ENCODE results near the gene ALDH1A1.

The ALDH1A1 gene

DNA sequence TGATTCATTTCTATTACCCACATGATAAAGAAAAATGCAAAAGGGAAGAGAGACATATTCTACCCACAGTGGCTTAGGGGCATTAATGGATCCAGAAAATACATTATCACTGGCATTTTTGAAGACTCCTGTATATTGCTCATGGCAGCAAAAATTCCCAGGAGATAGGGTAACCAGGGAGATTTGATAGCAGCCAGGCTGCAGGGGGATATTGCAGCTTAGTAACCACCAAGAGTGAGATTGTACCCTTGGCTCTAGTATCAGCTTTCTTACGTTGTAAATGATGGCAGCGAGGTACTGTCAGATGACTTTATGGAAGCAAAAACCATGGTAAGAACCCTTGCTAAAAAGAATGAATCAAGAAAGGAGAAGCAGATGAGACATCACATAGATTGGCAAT is 19.8 kb upstream of the ALDH1A1 start:
- CTCF ChIA-PET = interaction anchor here (0.9 kb wide), 1 partner anchor 207 kb away, joined by 3 read pairs; no protein-coding TSS in a partner anchor
- Histone ChIP-seq H3K4me1 (ENCODE audit: control insufficient read depth, insufficient read depth, low read length) (no peaks in the 10 kb centered on the region), H3K36me3 (ENCODE audit: control insufficient read depth in 2 of 2, insufficient read depth in 1 of 2, low read length in 2 of 2) (no peaks in the 10 kb centered on the region), H3K4me3 (ENCODE audit: low read depth, low read length) (no peak overlapping the region), H3K9me3 (ENCODE audit: control insufficient read depth, insufficient read depth, low read depth, low read length) (no peaks in the 10 kb centered on the region), H3K27ac (ENCODE audit: extremely low read depth, low read depth, low read length) (no peak overlapping the region)
- no peak for TF ChIP-seq ZNF561 (tag by site-specific recombination; IDR thresholded peaks at IDR 0.05; ENCODE audit: borderline replicate concordance)
- TF ChIP-seq GFI1B (tag by site-specific recombination; IDR thresholded peaks at IDR 0.05) = no peak
- TF ChIP-seq, protein P1, sequence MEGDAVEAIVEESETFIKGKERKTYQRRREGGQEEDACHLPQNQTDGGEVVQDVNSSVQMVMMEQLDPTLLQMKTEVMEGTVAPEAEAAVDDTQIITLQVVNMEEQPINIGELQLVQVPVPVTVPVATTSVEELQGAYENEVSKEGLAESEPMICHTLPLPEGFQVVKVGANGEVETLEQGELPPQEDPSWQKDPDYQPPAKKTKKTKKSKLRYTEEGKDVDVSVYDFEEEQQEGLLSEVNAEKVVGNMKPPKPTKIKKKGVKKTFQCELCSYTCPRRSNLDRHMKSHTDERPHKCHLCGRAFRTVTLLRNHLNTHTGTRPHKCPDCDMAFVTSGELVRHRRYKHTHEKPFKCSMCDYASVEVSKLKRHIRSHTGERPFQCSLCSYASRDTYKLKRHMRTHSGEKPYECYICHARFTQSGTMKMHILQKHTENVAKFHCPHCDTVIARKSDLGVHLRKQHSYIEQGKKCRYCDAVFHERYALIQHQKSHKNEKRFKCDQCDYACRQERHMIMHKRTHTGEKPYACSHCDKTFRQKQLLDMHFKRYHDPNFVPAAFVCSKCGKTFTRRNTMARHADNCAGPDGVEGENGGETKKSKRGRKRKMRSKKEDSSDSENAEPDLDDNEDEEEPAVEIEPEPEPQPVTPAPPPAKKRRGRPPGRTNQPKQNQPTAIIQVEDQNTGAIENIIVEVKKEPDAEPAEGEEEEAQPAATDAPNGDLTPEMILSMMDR (tag by site-specific recombination; IDR thresholded peaks at IDR 0.05) = no peak
- TF ChIP-seq, protein P2, sequence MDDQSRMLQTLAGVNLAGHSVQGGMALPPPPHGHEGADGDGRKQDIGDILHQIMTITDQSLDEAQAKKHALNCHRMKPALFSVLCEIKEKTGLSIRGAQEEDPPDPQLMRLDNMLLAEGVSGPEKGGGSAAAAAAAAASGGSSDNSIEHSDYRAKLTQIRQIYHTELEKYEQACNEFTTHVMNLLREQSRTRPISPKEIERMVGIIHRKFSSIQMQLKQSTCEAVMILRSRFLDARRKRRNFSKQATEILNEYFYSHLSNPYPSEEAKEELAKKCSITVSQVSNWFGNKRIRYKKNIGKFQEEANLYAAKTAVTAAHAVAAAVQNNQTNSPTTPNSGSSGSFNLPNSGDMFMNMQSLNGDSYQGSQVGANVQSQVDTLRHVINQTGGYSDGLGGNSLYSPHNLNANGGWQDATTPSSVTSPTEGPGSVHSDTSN (CRISPR knock-in tag; IDR thresholded peaks at IDR 0.05) = no peak
- no peak for TF ChIP-seq OSR2 (tag by site-specific recombination; IDR thresholded peaks at IDR 0.05)
- TF ChIP-seq KLF10 (tag by site-specific recombination; IDR thresholded peaks at IDR 0.05) = no peak
- TF ChIP-seq, protein P3, sequence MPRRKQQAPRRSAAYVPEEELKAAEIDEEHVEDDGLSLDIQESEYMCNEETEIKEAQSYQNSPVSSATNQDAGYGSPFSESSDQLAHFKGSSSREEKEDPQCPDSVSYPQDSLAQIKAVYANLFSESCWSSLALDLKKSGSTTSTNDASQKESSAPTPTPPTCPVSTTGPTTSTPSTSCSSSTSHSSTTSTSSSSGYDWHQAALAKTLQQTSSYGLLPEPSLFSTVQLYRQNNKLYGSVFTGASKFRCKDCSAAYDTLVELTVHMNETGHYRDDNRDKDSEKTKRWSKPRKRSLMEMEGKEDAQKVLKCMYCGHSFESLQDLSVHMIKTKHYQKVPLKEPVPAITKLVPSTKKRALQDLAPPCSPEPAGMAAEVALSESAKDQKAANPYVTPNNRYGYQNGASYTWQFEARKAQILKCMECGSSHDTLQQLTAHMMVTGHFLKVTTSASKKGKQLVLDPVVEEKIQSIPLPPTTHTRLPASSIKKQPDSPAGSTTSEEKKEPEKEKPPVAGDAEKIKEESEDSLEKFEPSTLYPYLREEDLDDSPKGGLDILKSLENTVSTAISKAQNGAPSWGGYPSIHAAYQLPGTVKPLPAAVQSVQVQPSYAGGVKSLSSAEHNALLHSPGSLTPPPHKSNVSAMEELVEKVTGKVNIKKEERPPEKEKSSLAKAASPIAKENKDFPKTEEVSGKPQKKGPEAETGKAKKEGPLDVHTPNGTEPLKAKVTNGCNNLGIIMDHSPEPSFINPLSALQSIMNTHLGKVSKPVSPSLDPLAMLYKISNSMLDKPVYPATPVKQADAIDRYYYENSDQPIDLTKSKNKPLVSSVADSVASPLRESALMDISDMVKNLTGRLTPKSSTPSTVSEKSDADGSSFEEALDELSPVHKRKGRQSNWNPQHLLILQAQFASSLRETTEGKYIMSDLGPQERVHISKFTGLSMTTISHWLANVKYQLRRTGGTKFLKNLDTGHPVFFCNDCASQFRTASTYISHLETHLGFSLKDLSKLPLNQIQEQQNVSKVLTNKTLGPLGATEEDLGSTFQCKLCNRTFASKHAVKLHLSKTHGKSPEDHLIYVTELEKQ (tag by site-specific recombination; IDR thresholded peaks at IDR 0.05; ENCODE audit: borderline replicate concordance) = no peak
- TF ChIP-seq, protein P4, sequence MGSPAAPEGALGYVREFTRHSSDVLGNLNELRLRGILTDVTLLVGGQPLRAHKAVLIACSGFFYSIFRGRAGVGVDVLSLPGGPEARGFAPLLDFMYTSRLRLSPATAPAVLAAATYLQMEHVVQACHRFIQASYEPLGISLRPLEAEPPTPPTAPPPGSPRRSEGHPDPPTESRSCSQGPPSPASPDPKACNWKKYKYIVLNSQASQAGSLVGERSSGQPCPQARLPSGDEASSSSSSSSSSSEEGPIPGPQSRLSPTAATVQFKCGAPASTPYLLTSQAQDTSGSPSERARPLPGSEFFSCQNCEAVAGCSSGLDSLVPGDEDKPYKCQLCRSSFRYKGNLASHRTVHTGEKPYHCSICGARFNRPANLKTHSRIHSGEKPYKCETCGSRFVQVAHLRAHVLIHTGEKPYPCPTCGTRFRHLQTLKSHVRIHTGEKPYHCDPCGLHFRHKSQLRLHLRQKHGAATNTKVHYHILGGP (tag by site-specific recombination; IDR thresholded peaks at IDR 0.05) = no peak
- TF ChIP-seq, protein P5, sequence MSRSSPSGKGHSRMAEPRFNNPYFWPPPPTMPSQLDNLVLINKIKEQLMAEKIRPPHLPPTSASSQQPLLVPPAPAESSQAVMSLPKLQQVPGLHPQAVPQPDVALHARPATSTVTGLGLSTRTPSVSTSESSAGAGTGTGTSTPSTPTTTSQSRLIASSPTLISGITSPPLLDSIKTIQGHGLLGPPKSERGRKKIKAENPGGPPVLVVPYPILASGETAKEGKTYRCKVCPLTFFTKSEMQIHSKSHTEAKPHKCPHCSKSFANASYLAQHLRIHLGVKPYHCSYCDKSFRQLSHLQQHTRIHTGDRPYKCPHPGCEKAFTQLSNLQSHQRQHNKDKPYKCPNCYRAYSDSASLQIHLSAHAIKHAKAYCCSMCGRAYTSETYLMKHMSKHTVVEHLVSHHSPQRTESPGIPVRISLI (tag by site-specific recombination; IDR thresholded peaks at IDR 0.05) = no peak
- no peak for TF ChIP-seq ZNF274 (IDR thresholded peaks at IDR 0.05; ENCODE audit: low read length)
- no peak for TF ChIP-seq ZNF274 (tag by site-specific recombination; IDR thresholded peaks at IDR 0.05; ENCODE audit: borderline replicate concordance)
- TF ChIP-seq ZFP3 (tag by site-specific recombination; IDR thresholded peaks at IDR 0.05; ENCODE audit: low read depth) = no peak
- TF ChIP-seq ZNF391 (tag by site-specific recombination; IDR thresholded peaks at IDR 0.05; ENCODE audit: borderline replicate concordance, low read depth) = no peak
- TF ChIP-seq ZXDB (tag by site-specific recombination; IDR thresholded peaks at IDR 0.05) = no peak
- no peak for TF ChIP-seq ZNF133 (tag by site-specific recombination; IDR thresholded peaks at IDR 0.05)
- no peak for TF ChIP-seq ZNF658 (tag by site-specific recombination; IDR thresholded peaks at IDR 0.05)
- TF ChIP-seq ZNF248 (tag by site-specific recombination; IDR thresholded peaks at IDR 0.05) = no peak
- POLR2A ChIA-PET = no interaction called here

DNA sequence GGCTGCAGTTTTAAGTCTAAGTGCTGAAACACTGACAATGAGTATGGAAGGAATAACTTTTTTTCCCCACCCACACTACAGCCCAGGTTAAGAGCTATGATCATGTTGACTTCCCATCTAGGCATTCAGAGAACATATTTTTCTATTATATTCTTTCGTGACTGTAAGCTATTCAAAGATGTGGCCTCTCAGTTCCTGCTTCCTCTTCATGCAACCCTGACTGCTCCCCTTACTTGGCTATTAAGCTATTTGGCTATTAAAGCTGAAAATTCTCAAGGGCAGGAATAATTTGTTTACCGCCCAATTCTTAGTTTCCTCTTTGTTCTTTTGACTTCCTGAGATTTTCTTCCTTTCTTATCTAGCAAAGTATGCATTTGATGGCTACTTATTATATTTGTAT is 18.6 kb upstream of the ALDH1A1 start:
- POLR2A ChIA-PET = no interaction called here
- no peak overlapping the region for H3K4me3 ChIP-seq (ENCODE audit: low read depth, low read length)
- no peaks in the 10 kb centered on the region for H3K4me1 ChIP-seq (ENCODE audit: control insufficient read depth, insufficient read depth, low read length)
- no peak overlapping the region for H3K27ac ChIP-seq (ENCODE audit: extremely low read depth, low read depth, low read length)
- CTCF ChIA-PET = no interaction called here
- H3K36me3 ChIP-seq (ENCODE audit: control insufficient read depth in 2 of 2, insufficient read depth in 1 of 2, low read length in 2 of 2) = no peaks in the 10 kb centered on the region
- H3K9me3 ChIP-seq (ENCODE audit: control insufficient read depth, insufficient read depth, low read depth, low read length) = no peaks in the 10 kb centered on the region
- TF ChIP-seq ZNF626 (tag by site-specific recombination; IDR thresholded peaks at IDR 0.05) (no peak), ZSCAN16 (tag by site-specific recombination; IDR thresholded peaks at IDR 0.05) (no peak), RBAK (tag by site-specific recombination; IDR thresholded peaks at IDR 0.05) (no peak), ZNF341 (tag by site-specific recombination; IDR thresholded peaks at IDR 0.05; ENCODE audit: low read depth) (no peak), MEIS1 (CRISPR knock-in tag; IDR thresholded peaks at IDR 0.05; ENCODE audit: borderline replicate concordance) (no peak), ZNF548 (tag by site-specific recombination; IDR thresholded peaks at IDR 0.05) (no peak), YY2 (tag by site-specific recombination; IDR thresholded peaks at IDR 0.05) (no peak), ZNF677 (tag by site-specific recombination; IDR thresholded peaks at IDR 0.05) (no peak), ZNF433 (tag by site-specific recombination; IDR thresholded peaks at IDR 0.05; ENCODE audit: low read depth) (no peak)

Data from HEK293 (cell line).